ENCODE measurements around the gene CXorf51A. TPM values are rescaled to one million over a fixed set of nuclear protein-coding genes. Genes with fewer than 3 reads are reported as not detected.
"Not testable (repeated sequence)": the region's sequence is repeated elsewhere in the genome, so short reads cannot be mapped to it uniquely, and the experiment has no call there.

The CXorf51A gene
- not detected for polyA plus RNA-seq (2013, experiment 1 of 2; ENCODE audit: insufficient read length)
- not detected for polyA plus RNA-seq (2013, experiment 2 of 2; ENCODE audit: insufficient read length)

DNA sequence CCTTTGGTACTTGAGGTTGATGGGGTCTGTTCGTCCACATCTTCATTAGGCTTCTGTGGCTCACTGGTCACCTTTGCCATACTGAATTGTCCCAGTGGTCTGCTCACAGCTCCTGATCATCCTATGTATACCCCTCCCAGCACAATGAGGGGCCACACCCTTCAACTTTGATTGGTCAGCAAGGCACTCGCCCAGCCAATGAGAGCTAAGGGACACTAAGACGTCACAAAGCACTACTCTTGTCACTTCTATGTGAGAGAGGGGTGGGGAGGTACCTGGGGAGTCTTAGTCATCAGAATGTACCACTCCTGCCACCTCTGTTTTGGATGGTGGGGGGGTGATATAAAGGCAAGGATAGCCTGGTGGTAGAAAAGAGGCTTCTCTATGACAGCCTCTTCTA is at the start of gene CXorf51A:
CXorf51A (minus strand) TSS at position 101 of the 400 bp plus-strand sequence; CDS start at position 80, 21 bp downstream.
- DNase-seq: not testable (repeated sequence)

DNA sequence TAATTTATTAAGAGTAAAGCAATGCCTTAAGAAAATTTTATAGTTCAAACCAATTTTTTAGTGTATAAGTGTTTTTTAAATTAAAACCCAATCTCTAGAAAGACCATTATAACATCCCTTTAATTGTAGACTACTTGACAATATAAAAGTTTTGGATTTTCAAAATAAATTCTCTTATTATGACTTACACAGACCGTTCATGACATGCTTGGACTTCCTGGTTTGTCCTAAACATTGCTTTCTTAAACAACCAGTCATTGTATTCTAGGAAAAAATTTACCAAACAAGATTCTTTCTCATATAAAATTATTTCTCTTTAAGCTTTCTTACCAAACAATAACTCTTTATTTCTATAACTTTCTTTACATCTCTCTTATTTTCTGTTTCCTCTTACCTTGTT is 49.0 kb upstream of the CXorf51A start:
- no peak for DNase-seq

DNA sequence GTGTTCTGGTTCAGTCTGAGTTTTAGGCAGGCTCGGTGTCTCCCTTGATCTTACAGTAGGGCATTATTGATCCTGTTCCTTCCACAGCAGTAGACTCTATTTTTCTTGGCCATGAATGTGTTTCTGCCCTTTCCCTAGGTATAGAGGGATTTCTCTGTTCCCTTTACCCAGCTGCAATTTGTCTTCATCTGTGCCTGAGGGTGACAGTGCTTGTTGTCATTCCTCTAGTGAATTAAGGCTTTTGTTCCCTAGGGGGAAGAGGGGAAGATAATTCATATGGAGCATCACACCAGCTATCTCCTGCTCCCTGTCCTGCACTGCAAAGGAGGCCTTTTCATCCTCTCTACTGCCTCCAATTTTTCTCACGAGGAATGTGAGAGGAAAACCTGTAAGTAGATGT is 39.7 kb upstream of the CXorf51A start:
- no peak for DNase-seq

DNA sequence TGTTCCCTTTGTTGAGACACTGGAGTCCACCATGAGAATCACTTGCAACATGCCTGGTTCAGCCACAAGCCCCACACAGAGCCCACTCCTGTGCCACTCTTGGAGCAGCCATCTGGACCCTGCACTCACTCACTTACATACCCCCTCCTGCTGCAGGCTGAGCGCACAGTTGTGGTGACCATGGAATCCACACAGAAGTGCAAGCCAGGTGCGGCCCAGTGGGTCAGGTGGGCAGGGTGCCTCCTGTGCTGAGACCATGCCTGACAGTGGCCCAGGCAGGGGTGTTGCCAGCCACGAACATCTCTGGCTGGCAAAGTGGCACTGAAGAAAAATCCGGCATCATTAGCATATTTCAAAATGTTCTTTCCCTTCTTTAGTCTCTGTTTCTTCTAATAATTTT is 17.4 kb upstream of the CXorf51A start:
- no peak for DNase-seq

DNA sequence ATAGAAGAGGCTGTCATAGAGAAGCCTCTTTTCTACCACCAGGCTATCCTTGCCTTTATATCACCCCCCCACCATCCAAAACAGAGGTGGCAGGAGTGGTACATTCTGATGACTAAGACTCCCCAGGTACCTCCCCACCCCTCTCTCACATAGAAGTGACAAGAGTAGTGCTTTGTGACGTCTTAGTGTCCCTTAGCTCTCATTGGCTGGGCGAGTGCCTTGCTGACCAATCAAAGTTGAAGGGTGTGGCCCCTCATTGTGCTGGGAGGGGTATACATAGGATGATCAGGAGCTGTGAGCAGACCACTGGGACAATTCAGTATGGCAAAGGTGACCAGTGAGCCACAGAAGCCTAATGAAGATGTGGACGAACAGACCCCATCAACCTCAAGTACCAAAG is 5.1 kb downstream of the CXorf51A start, which contains the start of gene CXorf51B:
CXorf51B (plus strand) TSS at position 301 of the 400 bp plus-strand sequence; CDS start at position 322, 21 bp downstream.
- not testable (repeated sequence) for DNase-seq
